HG02678 (cell line): ENCODE data around the gene NFIB.

Experiments
- ATAC-seq: cut with Tn5 transposase; IDR thresholded peaks from one replicate; pipeline ENCODE4 v1.9.1; 2021; ENCODE audit warnings: mild to moderate bottlenecking, moderate library complexity; ENCODE audit not compliant: unreplicated experiment

The NFIB gene

DNA sequence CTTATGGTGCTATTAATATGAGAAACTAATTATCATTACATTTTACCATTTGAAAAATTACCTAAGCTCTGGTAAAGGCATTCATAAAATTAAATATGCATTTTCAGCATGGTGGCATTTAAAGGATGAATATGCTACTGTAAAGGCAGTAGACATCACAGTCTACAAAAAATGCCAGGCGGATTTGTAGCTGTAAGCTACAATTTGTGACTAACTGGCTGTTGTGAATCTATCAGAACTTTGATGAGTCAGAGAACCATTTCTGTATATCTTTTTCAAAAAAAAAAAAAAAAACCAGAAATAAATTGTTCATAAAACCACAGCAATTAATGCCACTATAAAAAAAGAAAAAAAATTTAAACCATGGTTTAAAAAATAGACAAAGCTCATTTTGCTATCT lies 186.3 kb downstream of the NFIB start:
- no peak for ATAC-seq

DNA sequence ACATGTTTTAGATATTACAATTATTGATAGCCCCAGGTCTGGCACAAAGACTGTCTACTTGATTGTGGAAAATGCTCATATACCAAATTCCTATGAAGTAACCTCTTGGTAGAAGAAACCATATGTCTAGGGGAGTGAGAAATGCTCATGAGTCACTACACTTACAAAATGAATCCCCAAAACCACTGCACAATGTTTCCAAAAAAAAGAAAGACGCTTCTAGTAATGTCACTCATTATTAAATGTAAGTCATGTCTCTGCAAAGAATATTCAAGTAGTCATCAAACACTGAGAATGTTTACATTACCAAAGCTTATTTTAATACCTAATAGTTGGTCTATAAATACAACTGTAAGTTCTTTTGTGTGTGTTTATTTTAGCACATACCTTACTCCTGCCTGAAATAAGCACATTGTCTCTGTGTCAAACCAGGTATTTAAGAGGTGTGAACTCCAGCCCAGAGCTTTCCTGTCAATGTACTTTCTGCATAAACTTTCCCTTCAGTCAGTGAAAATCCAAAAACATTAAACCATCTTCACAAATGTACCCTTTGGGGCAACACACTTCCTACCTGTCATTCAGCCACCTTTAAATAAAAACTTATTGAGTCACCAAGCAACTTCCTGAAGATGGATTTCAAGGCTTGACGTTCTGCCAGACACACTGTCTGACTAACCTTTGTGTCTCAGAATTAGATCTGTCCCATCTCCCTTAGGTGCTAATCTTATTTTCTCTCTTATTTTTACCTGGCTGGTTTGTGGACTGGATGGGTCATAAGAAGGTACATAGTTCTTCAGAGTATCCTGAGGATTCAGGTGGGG lies 194.0 kb downstream of the NFIB start:
- no peak for ATAC-seq

- ATAC-seq, result no peak
Measured at GRCh38 chr9:14112226-14112625, 201.7 kb downstream of the NFIB start.

GRCh38 chr9:14111696-14112095 lies 202.2 kb downstream of the NFIB start:
- no peak for ATAC-seq

- ATAC-seq, result no peak
Measured at GRCh38 chr9:14107977-14108376, 206.0 kb downstream of the NFIB start.

DNA sequence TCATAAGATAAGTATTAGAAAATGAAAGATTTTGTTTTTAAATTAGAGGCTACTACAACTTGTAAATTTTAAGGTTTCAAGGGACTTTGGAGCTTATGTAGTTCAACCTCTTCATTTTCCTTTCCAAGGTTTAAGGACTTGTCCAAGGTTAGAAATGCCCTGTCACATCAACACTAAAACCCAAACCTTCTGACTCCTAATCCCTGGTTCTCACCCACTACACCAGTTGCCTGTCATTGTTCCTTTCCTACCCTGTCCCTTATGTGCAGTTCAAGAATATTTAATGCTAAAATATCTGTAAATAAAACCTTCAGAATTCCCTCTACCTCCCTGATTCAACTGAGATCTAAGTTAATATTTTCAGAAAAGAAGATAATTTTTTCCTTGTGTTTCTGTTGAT lies 206.4 kb downstream of the NFIB start:
- ATAC-seq, result no peak

DNA sequence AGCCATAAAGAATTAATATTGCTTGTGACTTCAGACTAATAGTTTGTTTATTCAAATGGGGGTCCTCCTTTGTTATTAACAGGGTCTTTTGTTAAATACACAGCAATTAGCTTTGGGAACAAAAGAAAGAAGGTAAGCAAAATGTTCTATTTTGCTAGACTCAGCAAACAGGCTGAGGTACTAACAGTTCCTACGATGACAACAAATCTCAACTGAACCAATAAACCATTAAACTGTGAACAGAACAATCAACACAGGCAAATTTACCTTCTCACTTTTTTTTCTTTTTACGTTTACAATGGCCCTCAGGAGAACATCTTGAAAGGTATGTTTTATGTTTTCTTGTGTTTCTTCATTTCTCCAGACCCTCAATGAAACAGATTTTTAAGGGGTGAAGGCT lies 207.2 kb downstream of the NFIB start:
- no peak for ATAC-seq

GRCh38 chr9:14104496-14104895 lies 209.4 kb downstream of the NFIB start:
- ATAC-seq, result no peak

- ATAC-seq, result no peak
Measured at GRCh38 chr9:14103115-14103514, 210.8 kb downstream of the NFIB start.

DNA sequence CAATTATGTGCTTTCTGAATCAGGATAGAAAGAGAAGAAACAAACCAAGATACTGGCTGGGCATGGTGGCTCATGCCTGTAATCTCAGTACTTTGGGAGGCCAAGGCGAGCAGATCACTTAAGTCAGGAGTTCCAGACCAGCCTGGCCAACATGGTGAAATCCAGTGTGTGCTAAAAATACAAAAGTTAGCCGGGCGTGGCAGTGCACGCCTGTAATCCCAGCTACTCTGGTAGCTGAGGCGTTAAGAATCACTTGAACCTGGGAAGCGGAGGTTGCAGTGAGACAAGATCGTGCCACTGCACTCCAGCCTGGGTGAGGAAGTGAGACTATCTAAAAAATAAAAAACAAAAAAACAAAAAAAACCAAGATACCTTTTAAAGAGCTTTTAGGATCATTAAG lies 214.2 kb downstream of the NFIB start:
- no peak for ATAC-seq

- no peak for ATAC-seq
Measured at GRCh38 chr9:14098486-14099180, 215.3 kb downstream of the NFIB start.

- no peak for ATAC-seq
Measured at GRCh38 chr9:14097666-14098415, 216.1 kb downstream of the NFIB start.

GRCh38 chr9:14097215-14097614 lies 216.7 kb downstream of the NFIB start:
- ATAC-seq, result no peak

DNA sequence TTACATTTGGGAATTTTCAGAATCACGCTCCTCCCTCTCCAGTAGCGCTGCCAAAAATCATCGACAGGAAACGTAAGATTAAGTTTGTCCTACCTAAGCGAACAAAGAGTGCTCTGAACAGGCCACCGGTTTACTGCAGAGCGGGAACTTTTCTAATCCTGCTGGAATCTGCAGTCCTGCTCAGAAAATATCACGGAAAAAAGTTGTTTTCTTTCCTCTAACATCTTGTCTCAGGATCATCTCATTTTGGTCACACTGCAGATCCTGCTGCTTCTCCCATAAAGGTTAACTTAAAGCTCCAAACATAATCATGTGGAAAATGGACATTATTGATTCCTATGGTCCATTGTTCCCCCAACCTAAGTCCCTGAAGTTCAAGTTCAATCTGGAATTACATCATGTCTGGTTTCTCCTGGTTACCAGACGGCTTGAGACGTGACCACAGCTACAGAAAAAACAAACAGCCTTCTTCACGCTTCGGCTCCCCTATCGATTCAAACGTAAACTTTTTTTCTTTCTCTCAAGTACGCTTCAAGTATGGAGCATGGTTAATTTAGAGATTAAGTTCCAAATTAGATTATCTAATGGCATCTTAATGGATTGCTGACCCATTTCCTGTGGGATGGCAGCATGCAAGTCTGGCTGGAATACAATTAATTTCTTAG lies 217.6 kb downstream of the NFIB start:
- no peak for ATAC-seq

- no peak for ATAC-seq
Measured at GRCh38 chr9:14095277-14095676, 218.7 kb downstream of the NFIB start.

- no peak for ATAC-seq
Measured at GRCh38 chr9:14094491-14094890, 219.4 kb downstream of the NFIB start.

- ATAC-seq, result no peak
Measured at GRCh38 chr9:14092344-14092743, 221.6 kb downstream of the NFIB start.

GRCh38 chr9:14089051-14089803 lies 224.7 kb downstream of the NFIB start:
- no peak for ATAC-seq

DNA sequence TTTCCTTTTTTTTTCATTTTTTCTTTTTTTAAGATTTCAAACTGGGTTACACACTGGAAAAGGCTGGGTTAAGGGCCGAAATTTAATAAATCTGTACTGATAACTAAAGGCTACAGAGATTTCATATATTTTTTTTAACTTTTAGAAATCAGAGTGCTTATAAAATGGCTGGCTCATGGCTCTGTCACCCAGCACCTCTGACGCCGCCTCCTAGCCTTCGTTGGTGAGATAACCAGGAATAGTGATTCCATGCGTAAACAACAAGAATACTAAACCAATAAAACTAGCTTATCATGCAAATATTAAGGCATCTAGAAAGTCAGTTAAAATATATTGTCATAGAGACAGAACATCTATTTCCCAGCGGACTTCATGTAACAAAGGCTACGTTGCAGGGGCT lies 226.4 kb downstream of the NFIB start:
- no peak for ATAC-seq

DNA sequence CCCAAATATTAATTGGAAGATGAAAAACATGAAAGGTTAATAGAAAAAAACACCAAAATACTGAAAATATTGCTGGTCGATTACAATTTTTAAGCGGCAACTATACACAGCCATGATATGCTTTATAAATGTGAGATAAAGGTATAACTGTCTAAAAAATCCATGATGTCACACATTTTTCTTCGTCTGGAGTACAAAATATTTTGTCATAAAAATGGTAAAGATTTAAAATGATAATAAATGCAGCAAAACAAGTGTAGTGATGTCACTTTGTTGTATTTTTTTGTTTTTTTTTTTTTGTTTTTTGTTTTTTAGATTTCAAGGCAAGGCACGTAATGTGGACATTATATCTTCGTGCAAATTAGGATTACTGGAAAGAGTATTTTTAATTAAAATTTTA lies 227.4 kb downstream of the NFIB start:
- ATAC-seq, result no peak

GRCh38 chr9:14085810-14086209 lies 228.1 kb downstream of the NFIB start:
- no peak for ATAC-seq
